Heart right ventricle (tissue), 16 donors: ENCODE results near the gene LRRC1. TPM values are rescaled to one million over a fixed set of nuclear protein-coding genes. Genes with fewer than 3 reads are reported as not detected.
A peak's percentile ranks its signal among the peaks of the same experiment; 100 is the strongest.

ENCODE experiments used
- ATAC-seq, 8 donors: fragments of 200-7000 bp; cut with Tn5 transposase; one replicate each; pipeline ENCODE4 v1.9.1; 2020; ENCODE audit warnings: mild to moderate bottlenecking in 8 of 8, moderate library complexity in 8 of 8, moderate number of reproducible peaks in 1 of 8
- DNase-seq, 2 donors: peaks; one replicate each; pipeline ENCODE4 v3.0.0-alpha.2; 2020
- H3K27ac ChIP-seq, 10 donors: fragments of 200-600 bp; sonication (generic) in 2 of 10; one replicate each; pipeline versions ENCODE4 v1.5.0 to v1.8.0; 2020 to 2022; ENCODE audit warnings: mild to moderate bottlenecking in 3 of 10
- H3K27me3 ChIP-seq, 7 donors: fragments of 200-600 bp; one replicate each; pipeline ENCODE4 v1.8.0; 2021 to 2022; ENCODE audit warnings: mild to moderate bottlenecking in 2 of 7
- H3K36me3 ChIP-seq, 9 donors: fragments of 200-600 bp; sonication (generic) in 1 of 9; one replicate each; pipeline versions ENCODE4 v1.5.0 to v1.8.0; 2020 to 2022; ENCODE audit warnings: mild to moderate bottlenecking in 2 of 9
- H3K4me1 ChIP-seq, 9 donors: fragments of 200-600 bp; sonication (generic) in 1 of 9; one replicate each; pipeline versions ENCODE4 v1.5.0 to v1.8.0; 2020 to 2022; ENCODE audit warnings: mild to moderate bottlenecking in 4 of 9
- H3K4me3 ChIP-seq, 10 donors: fragments of 200-600 bp; sonication (generic) in 2 of 10; one replicate each; pipeline versions ENCODE4 v1.5.0 to v1.8.0; 2020 to 2022; ENCODE audit warnings: mild to moderate bottlenecking in 7 of 10, moderate library complexity in 2 of 10
- H3K9me3 ChIP-seq, 11 donors: fragments of 200-600 bp in 10 of 11; sonication (generic) in 2 of 11; one replicate each; pipeline versions ENCODE4 v1.5.0 to v1.8.0; 2013 to 2022; ENCODE audit warnings: mild to moderate bottlenecking in 2 of 11, control low read depth in 1 of 11, moderate library complexity in 1 of 11
- WGBS, 2 donors: extraction: QIAGEN DNeasy Blood & Tissue Kit; methylation state at CpG; one replicate each; pipeline ENCODE4 v1.1.7; 2013; ENCODE audit warnings: inconsistent platforms in 1 of 2; 5-methylcytosine and 5-hydroxymethylcytosine counted together
- intact Hi-C, 10 donors: fragments of 100-400 bp; cut with DNase I; formaldehyde crosslinking; loops; one replicate each; pipeline versions ENCODE4 v1.11.1 to v1.14.2; 2022
- polyA plus RNA-seq, 2 donors: library from polyadenylated mRNA; stranded (reverse); fragments of 200-250 nt; gene quantifications; one replicate each; pipeline ENCODE4 v1.2.3, GENCODE V29; 2013
- total RNA-seq, 10 donors: library from RNA; stranded (reverse); fragmentation: NEBNext Ultra II Directional in 3 of 10; extraction: Animal tissue kit (Norgen Biotek cat#: 25700) in 3 of 10; gene quantifications; one replicate each; pipeline versions ENCODE4 v1.2.1 to v1.2.4, GENCODE V29; 2021 to 2023
- TF ChIP-seq, protein P1 (sequence below), 9 donors: fragments of 200-600 bp; sonication (generic) in 2 of 9; IDR thresholded peaks; one replicate each; pipeline versions ENCODE4 v1.5.0 to v1.8.0; 2021 to 2022; ENCODE audit warnings: antibody characterized with exemption in 9 of 9, mild to moderate bottlenecking in 5 of 9, moderate library complexity in 1 of 9
- donor health status: Arrhythmogenic right ventricular cardiomyopathy.
- donor health status: ischemic (EF 13 %, LVEDD 7.1; RV severe dilation, severe dysfunction).
- donor health status: healthy with polysubstance abuse.
- donor health status: DM: no; HTN: yes; CAD: no.
- donor health status: DM: no; HTN: no; CAD: no.
- donor health status: ischemic (EF 25% LVEDD 6.9; RV normal size, moderate dysfunction).
- donor health status: ischemic (EF 25% LVEDD 5.7; RV mildly dilated, moderate dysfunction).
- donor health status: healthy.
- donor health status: DM: yes; HTN: yes; CAD: no.
- donor health status: Ischemic cardiomyopathy.
- donor health status: ischemic (EF 35%, LVEDD 5.7; RV mildly dilated, moderate dysfunction).
- donor health status: nonischemic (EF 11% LVEDD 7.7; RV severe dilation, severe dysfunction).
- donor health status: DM: yes; HTN: yes; CAD: no.
- donor health status: PGD.
- donor health status: ischemic (EF 29% LVEDD 5.4; RV normal size, mild dysfunction).
- donor health status: nonischemic (EF 23%, LVEDD 6.1; RV moderate dilation, normal function).

The LRRC1 gene
- total and polyA plus RNA-seq, 12 donors, result 1.2 to 7.5 (median 4.7) TPM

DNA sequence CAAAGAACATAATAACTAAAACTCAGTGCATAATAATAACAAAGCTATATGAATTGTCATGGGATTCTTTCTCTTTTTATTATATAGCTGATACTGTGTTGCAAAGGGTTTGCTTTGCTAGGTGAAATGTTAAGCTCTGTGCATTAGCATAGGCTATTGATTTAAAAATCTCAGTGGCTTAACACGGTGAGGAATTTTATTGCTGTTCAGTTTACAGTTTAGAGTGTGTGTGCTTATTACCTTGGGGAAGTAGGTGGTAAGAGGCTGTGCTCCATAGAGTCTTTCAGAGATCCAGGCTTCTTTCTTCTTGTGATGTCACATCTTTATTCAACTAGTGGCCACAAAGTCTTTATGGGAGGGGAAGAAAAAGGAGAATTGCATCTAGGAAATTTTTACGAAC lies 55.7 kb downstream of the LRRC1 start:
- no peak for ATAC-seq
- Histone ChIP-seq H3K4me3 (no peak overlapping the region), H3K4me1 (peaks cover 0 to 14% (median 8%) of the 10 kb centered on the region in 9 donors), H3K36me3 (no peaks in the 10 kb centered on the region), H3K27ac (no peak overlapping the region), H3K27me3 (no peaks in the 10 kb centered on the region), H3K9me3 (no peaks in the 10 kb centered on the region)
- TF ChIP-seq, protein P1, sequence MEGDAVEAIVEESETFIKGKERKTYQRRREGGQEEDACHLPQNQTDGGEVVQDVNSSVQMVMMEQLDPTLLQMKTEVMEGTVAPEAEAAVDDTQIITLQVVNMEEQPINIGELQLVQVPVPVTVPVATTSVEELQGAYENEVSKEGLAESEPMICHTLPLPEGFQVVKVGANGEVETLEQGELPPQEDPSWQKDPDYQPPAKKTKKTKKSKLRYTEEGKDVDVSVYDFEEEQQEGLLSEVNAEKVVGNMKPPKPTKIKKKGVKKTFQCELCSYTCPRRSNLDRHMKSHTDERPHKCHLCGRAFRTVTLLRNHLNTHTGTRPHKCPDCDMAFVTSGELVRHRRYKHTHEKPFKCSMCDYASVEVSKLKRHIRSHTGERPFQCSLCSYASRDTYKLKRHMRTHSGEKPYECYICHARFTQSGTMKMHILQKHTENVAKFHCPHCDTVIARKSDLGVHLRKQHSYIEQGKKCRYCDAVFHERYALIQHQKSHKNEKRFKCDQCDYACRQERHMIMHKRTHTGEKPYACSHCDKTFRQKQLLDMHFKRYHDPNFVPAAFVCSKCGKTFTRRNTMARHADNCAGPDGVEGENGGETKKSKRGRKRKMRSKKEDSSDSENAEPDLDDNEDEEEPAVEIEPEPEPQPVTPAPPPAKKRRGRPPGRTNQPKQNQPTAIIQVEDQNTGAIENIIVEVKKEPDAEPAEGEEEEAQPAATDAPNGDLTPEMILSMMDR (IDR thresholded peaks at IDR 0.05), result no peak
- no peak for DNase-seq
- intact Hi-C loops, result no loop called here
- WGBS, 2 donors, result 95 to 97% methylated on average over 2 of the region's 2 CpGs

- ATAC-seq (no peak), DNase-seq (no peak)
- TF ChIP-seq, protein P1 (IDR thresholded peaks at IDR 0.05), result no peak
- Histone ChIP-seq H3K27ac (no peak overlapping the region), H3K9me3 (no peaks in the 10 kb centered on the region), H3K27me3 (no peaks in the 10 kb centered on the region), H3K36me3 (no peaks in the 10 kb centered on the region), H3K4me3 (no peak overlapping the region), H3K4me1 (peaks cover 0 to 23% (median 19%) of the 10 kb centered on the region in 9 donors)
- WGBS, 2 donors, result 98% methylated on average over 2 of the region's 2 CpGs
- intact Hi-C loops, result no loop called here
These were observed 56.8 kb downstream of the LRRC1 start for GRCh38 chr6:53851561-53851960.

GRCh38 chr6:53852805-53853204 lies 58.0 kb downstream of the LRRC1 start:
- TF ChIP-seq, protein P1 (IDR thresholded peaks at IDR 0.05), result no peak
- Histone ChIP-seq H3K27ac (no peak overlapping the region), H3K9me3 (no peaks in the 10 kb centered on the region), H3K27me3 (no peaks in the 10 kb centered on the region), H3K4me1 (peaks cover 0 to 35% (median 26%) of the 10 kb centered on the region in 9 donors), H3K36me3 (no peaks in the 10 kb centered on the region), H3K4me3 (no peak overlapping the region)
- WGBS, 2 donors, result 66 to 96% methylated on average over 2 of the region's 2 CpGs
- ATAC-seq, result no peak
- no peak for DNase-seq
- intact Hi-C loops, result no loop called here

DNA sequence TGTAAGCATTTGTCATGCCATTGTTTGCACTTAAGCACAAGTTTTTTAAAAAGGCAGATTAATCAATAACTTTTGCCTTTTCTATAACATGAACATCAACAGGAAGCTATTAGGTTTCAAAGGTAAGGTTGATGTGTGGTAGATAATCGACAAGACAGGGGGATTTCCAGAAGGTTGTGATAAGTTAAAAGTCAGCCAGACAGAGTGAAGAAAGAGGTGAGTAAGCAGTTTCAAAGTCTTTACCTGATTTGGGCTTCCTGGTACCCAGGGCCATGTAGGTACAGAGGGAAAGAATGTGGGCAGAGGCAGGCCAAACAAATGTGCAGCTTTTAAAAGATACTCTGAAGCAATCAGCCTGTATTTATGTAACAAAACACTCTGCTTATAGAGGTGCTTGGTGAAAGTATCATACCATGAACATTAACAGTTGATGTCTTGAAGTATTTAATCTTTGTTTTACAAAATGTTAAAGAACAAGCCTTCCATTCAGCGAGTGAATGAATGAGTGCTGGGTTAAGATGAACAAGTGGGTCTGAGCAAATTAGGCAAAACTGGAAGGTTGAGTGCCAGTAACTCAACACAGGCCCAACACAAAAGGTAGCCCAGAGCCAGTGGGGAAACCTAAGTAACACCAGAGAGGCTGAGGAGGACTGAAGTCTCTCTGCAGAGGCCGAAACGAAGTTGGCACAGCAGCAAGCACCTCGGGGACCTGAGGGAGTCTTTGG lies 60.2 kb downstream of the LRRC1 start:
- Histone ChIP-seq H3K27me3 (no peaks in the 10 kb centered on the region), H3K4me3 (no peak overlapping the region), H3K4me1 (peaks cover 2 to 52% (median 45%) of the 10 kb centered on the region in 9 donors), H3K36me3 (no peaks in the 10 kb centered on the region), H3K27ac (no peak overlapping the region), H3K9me3 (no peaks in the 10 kb centered on the region)
- intact Hi-C loops, result loop anchor here in 1 of 10 donors (5.0 kb wide), 1 partner anchor 63 kb away; no protein-coding TSS in a partner anchor
- DNase-seq (no peak), ATAC-seq (peak in 2 of 8 donors; percentile 7 to 12)
- TF ChIP-seq, protein P1 (IDR thresholded peaks at IDR 0.05), result no peak
- 70% methylated on average over 5 of the region's 5 CpGs for WGBS, 2 donors
